ENCODE measurements around the gene ADAMTS13. TPM values are rescaled to one million over a fixed set of nuclear protein-coding genes. Genes with fewer than 3 reads are reported as not detected.

Gene ADAMTS13
- total RNA-seq, 2 donors from 2014 or later: 3.9 to 4.7 TPM

GRCh38 chr9:133400292-133400691 is 21.9 kb upstream of the ADAMTS13 start:
- H3K27ac Mint-ChIP-seq: no peak overlapping the region
- H3K27me3 Mint-ChIP-seq (ENCODE audit: low read depth): no peaks in the 10 kb centered on the region
- H3K36me3 Mint-ChIP-seq (ENCODE audit: insufficient read depth in 2 of 2): peaks cover 0 to under 1% of the 10 kb centered on the region in 2 donors
- ATAC-seq (replicated peaks in 1 of 2) (no peak), DNase-seq (no peak)
- H3K9me3 Mint-ChIP-seq: no peaks in the 10 kb centered on the region
- H3K4me1 Mint-ChIP-seq (ENCODE audit: low read depth): peaks cover 5% of the 10 kb centered on the region
- no peak overlapping the region for H3K4me3 Mint-ChIP-seq

DNA sequence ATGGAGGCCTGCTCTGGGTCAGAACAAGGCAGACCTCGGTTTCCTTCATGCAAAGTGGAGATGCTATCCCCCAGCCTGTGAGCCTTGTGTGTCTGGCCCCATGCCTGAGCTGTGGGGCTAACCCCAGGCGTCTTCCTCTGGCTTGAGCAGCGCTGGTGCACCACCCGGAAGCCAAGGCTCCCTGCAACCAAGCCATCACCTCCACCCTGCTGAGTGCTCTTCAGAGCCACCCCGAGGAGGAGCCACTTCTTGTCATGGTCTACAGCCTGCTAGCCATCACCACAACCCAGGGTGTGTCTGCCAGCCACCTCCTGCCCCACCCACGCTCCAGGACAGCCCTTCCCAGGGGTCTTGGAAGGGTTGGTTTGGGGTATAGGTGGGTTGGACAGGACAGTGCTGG is 20.6 kb upstream of the ADAMTS13 start:
- H3K4me1 Mint-ChIP-seq (ENCODE audit: low read depth): peaks cover 5% of the 10 kb centered on the region
- no peaks in the 10 kb centered on the region for H3K27me3 Mint-ChIP-seq (ENCODE audit: low read depth)
- no peak overlapping the region for H3K27ac Mint-ChIP-seq
- DNase-seq (no peak), ATAC-seq (replicated peaks in 1 of 2) (no peak)
- H3K4me3 Mint-ChIP-seq: no peak overlapping the region
- H3K9me3 Mint-ChIP-seq: no peaks in the 10 kb centered on the region
- H3K36me3 Mint-ChIP-seq (ENCODE audit: insufficient read depth in 2 of 2): peaks cover 0 to 3% of the 10 kb centered on the region in 2 donors

- peaks cover 7% of the 10 kb centered on the region for H3K4me1 Mint-ChIP-seq (ENCODE audit: low read depth)
- no peak overlapping the region for H3K4me3 Mint-ChIP-seq
- H3K9me3 Mint-ChIP-seq: no peaks in the 10 kb centered on the region
- DNase-seq (no peak), ATAC-seq (replicated peaks in 1 of 2) (no peak)
- no peak overlapping the region for H3K27ac Mint-ChIP-seq
- H3K36me3 Mint-ChIP-seq (ENCODE audit: insufficient read depth in 2 of 2): peaks cover 2 to 8% of the 10 kb centered on the region in 2 donors
- no peaks in the 10 kb centered on the region for H3K27me3 Mint-ChIP-seq (ENCODE audit: low read depth)
These were observed 19.5 kb upstream of the ADAMTS13 start for GRCh38 chr9:133402689-133403088.

DNA sequence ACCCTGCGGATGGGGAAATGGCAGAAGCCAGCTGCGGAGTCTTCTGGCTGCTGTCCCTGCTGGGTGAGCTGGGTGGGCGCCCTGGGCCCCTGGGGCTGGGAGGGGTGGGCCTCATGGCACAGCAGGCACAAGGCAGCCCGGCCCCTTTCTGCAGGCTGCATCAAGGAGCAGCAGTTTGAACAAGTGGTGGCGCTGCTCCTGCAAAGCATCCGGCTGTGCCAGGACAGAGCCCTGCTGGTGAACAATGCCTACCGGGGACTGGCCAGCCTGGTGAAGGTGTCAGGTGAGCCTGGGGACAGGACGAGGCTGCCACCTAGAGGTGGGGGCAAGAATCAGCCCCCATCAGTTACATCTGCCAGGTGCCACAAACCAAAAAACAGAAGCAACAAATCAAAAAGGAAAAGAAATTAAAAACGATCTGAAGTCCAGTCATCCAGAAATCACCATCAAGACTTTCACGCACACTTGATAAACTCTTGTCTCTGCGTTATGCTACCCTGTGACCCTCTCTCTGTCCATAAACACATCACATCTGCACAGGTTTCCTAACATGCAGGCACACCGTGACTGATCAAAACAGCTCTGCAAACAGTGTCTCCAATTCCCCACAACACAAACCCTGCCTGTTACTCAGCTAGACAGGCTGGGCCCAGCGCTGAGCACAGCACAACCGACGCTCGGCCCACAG is 18.3 kb upstream of the ADAMTS13 start:
- H3K36me3 Mint-ChIP-seq (ENCODE audit: insufficient read depth in 2 of 2): peaks cover 2 to 9% of the 10 kb centered on the region in 2 donors
- H3K4me1 Mint-ChIP-seq (ENCODE audit: low read depth): peaks cover 7% of the 10 kb centered on the region
- H3K27ac Mint-ChIP-seq: no peak overlapping the region
- no peaks in the 10 kb centered on the region for H3K27me3 Mint-ChIP-seq (ENCODE audit: low read depth)
- H3K4me3 Mint-ChIP-seq: no peak overlapping the region
- H3K9me3 Mint-ChIP-seq: no peaks in the 10 kb centered on the region
- ATAC-seq (replicated peaks in 1 of 2): peak; percentile 21 to 43
- DNase-seq: peak; percentile 61 to 68

DNA sequence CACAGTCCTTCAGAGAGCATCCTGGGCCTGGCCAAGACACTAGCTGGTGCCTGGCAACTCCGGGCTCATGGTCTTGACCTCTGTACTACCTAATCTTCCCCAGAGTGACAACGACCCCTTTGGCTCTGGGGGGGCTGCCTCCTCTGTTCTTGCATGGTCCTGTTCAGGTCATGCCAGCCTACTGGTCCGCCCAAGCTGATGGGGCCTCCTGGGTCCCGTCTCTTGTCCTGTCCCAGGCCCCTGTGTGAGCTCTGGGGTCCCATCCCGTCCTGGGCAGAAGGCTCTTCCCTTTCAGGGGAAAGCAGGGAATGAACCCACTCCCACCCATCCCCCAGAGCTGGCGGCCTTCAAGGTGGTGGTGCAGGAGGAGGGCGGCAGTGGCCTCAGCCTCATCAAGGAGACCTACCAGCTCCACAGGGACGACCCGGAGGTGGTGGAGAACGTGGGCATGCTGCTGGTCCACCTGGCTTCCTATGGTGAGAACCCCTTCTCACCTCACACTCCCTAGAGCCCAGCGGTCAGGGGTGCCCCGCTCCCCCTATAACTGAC is 17.6 kb upstream of the ADAMTS13 start:
- DNase-seq (no peak), ATAC-seq (replicated peaks in 1 of 2) (no peak)
- Mint-ChIP-seq H3K36me3 (ENCODE audit: insufficient read depth in 2 of 2) (peaks cover 2 to 9% of the 10 kb centered on the region in 2 donors), H3K4me1 (ENCODE audit: low read depth) (peaks cover 7% of the 10 kb centered on the region), H3K9me3 (no peaks in the 10 kb centered on the region), H3K4me3 (no peak overlapping the region), H3K27ac (no peak overlapping the region), H3K27me3 (ENCODE audit: low read depth) (no peaks in the 10 kb centered on the region)

DNA sequence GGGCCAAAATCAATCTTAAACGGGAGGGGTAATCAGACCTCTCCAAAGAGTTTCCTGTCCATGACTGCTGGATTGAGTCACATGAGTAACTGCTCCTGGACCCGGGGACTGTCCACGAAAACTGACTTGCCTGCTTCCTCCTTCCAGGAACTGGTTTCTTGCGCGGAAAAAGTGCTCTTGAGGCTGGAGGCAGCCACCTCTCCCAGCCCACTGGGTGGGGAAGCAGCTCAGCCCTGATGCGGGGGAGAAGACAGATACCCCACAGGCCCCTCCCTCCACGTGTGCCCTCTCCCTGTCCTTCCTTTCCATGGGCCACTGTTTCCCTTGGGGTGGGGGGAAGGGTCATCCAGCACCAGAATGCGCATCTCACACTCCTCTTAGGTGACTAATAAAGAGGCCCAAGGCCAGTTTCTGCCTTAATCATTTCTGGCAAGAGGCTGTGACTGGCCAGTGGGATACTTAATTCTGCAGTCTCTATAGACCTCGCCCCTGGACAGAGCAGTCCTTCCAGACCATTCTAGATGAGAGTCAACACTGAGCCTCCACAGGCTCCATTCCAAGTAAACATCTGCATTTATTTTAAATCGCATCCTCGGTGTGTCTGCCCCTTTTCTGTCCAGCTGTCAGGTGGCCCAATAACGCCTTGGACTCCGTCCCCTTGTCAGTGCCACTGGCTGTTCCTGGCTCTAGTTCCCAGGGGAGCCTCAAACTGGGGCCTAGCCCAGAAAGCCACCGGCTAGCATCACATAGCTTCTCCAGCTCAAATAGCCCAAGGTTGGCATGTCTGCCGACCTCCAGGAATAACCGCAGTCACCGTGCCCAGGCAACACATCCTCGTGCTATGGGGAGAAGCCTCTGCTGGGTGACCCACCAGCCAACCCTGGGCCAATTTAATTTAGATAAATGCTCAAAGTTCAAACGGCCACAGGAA is 16.4 kb upstream of the ADAMTS13 start:
- no peaks in the 10 kb centered on the region for H3K9me3 Mint-ChIP-seq
- DNase-seq: no peak
- no peak for ATAC-seq (replicated peaks in 1 of 2)
- H3K4me1 Mint-ChIP-seq (ENCODE audit: low read depth): peaks cover 7% of the 10 kb centered on the region
- no peak overlapping the region for H3K4me3 Mint-ChIP-seq
- peaks cover 2 to 11% of the 10 kb centered on the region in 2 donors for H3K36me3 Mint-ChIP-seq (ENCODE audit: insufficient read depth in 2 of 2)
- H3K27me3 Mint-ChIP-seq (ENCODE audit: low read depth): no peaks in the 10 kb centered on the region
- H3K27ac Mint-ChIP-seq: no peak overlapping the region

DNA sequence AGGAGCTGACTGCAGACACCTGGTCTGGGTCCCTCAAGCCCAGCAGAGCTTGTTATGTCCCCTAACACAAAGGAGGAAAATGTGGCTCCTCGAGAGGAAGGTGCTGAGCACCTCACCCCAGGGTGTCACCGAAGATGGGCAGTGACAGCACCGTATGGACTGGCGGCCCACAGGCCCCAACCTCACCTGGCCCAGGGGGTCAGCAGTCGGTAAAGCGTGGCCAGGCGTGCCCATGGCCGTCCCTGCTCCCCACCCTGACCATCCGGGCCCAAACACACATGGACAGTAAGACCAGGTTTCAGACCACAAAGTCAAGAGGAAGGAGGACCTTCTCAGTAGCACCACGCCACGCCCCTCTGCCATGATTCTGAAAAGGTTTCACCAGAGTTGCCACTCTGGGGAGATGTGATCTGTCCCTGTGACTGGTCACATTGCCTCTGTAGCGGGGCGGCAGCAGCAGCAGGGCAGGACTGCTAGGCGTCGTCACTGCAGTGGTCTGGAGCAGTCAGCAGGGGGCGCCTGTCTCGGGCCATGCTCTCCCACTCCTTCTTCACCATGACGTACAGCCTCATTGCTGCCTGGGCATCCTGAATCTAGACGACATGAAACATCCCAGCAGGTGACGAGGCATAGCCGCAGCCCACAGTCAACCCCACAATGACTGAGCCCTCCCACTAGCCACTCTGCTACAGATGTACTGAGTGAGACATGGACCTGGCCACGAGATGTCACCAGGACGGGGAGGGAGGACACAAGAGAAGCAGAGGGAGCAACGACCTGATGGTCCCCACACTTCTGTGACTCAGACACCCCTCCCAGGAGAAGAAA is 15.5 kb upstream of the ADAMTS13 start:
- Mint-ChIP-seq H3K27ac (peak overlapping the region; percentile 66), H3K27me3 (ENCODE audit: low read depth) (no peaks in the 10 kb centered on the region), H3K4me1 (ENCODE audit: low read depth) (peaks cover 7% of the 10 kb centered on the region), H3K36me3 (ENCODE audit: insufficient read depth in 2 of 2) (peaks cover 2 to 11% of the 10 kb centered on the region in 2 donors), H3K4me3 (no peak overlapping the region), H3K9me3 (no peaks in the 10 kb centered on the region)
- ATAC-seq (replicated peaks in 1 of 2) (peak; percentile 95 to 98), DNase-seq (peak; percentile 85 to 89)

DNA sequence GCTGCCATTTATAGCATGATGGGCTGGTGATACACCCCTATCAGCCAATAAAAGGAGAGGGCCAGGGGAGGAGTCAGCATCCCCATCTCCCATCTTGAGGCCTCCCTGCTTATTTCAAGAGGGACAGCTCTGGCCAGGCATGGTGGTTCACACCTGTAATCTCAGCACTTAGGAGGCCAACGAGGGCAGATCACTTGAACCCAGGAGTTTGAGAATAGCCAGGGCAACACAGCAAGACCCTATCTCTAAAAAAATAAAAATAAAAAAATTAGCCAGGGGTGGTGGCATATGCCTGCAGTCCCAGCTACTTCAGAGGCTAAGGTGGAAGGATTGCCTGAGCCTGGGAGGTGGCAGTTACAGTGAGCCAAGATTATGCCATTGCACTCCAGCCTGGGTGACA is 14.1 kb upstream of the ADAMTS13 start:
- H3K27ac Mint-ChIP-seq: no peak overlapping the region
- no peak for DNase-seq
- H3K9me3 Mint-ChIP-seq: no peaks in the 10 kb centered on the region
- H3K4me3 Mint-ChIP-seq: no peak overlapping the region
- peaks cover 2 to 14% of the 10 kb centered on the region in 2 donors for H3K36me3 Mint-ChIP-seq (ENCODE audit: insufficient read depth in 2 of 2)
- no peaks in the 10 kb centered on the region for H3K27me3 Mint-ChIP-seq (ENCODE audit: low read depth)
- no peak for ATAC-seq (replicated peaks in 1 of 2)
- peaks cover 8% of the 10 kb centered on the region for H3K4me1 Mint-ChIP-seq (ENCODE audit: low read depth)

- ATAC-seq (replicated peaks in 1 of 2): no peak
- H3K27ac Mint-ChIP-seq: peak overlapping the region; percentile 82
These were observed 7.0 kb upstream of the ADAMTS13 start for GRCh38 chr9:133415170-133415569.

GRCh38 chr9:133417541-133418461 is 4.4 kb upstream of the ADAMTS13 start, which contains the start of gene REXO4:
Gene REXO4, minus strand, starts transcription at chr9:133418010. Its CDS starts 166 bp downstream, at chr9:133417844.
- peaks cover 81% of the 10 kb centered on the region for H3K4me1 Mint-ChIP-seq (ENCODE audit: low read depth)
- peak within 1 kb of the TSS; percentile 87 to 94 for H3K4me3 Mint-ChIP-seq
- ATAC-seq (replicated peaks in 1 of 2) (peak; percentile 86 to 89), DNase-seq (peak; percentile 89)
- peaks cover 0 to 4% of the 10 kb centered on the region in 2 donors for H3K36me3 Mint-ChIP-seq (ENCODE audit: insufficient read depth in 2 of 2)
- H3K9me3 Mint-ChIP-seq: no peaks in the 10 kb centered on the region
- H3K27ac Mint-ChIP-seq: peak within 1 kb of the TSS; percentile 95
- no peaks in the 10 kb centered on the region for H3K27me3 Mint-ChIP-seq (ENCODE audit: low read depth)

More at GRCh38 chr9:133415170-133415569, 7.0 kb upstream of the ADAMTS13 start:
- Mint-ChIP-seq H3K4me3 (peak overlapping the region; percentile 47 to 94), H3K36me3 (ENCODE audit: insufficient read depth in 2 of 2) (peaks cover 4% of the 10 kb centered on the region in 2 donors), H3K9me3 (no peaks in the 10 kb centered on the region), H3K4me1 (ENCODE audit: low read depth) (peaks cover 56% of the 10 kb centered on the region), H3K27me3 (ENCODE audit: low read depth) (no peaks in the 10 kb centered on the region)
- no peak for DNase-seq

DNA sequence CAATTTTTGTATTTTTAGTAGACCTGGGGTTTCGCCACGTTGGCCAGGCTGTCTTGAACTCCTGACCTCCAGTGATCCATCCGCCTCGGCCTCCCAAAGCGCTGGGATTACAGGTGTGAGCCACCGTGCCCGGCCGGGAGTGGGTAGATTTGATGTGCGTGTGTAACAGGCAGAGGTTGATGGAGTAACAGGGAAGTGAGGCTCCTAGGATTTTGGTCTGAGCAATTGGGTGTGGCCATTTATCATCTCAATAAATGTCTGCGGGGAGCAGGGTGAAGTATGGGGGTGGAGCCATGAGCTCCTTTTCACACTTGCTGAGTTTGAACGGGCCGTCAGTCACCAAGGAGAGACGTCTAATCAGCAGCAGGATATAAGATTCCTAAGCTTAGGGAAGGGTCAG is 3.2 kb upstream of the ADAMTS13 start:
- peaks cover 0 to 3% of the 10 kb centered on the region in 2 donors for H3K36me3 Mint-ChIP-seq (ENCODE audit: insufficient read depth in 2 of 2)
- DNase-seq (no peak), ATAC-seq (replicated peaks in 1 of 2) (no peak)
- H3K4me3 Mint-ChIP-seq: peak overlapping the region; percentile 87 to 94
- H3K4me1 Mint-ChIP-seq (ENCODE audit: low read depth): peaks cover 72% of the 10 kb centered on the region
- H3K9me3 Mint-ChIP-seq: no peaks in the 10 kb centered on the region
- H3K27ac Mint-ChIP-seq: peak overlapping the region; percentile 64
- H3K27me3 Mint-ChIP-seq (ENCODE audit: low read depth): no peaks in the 10 kb centered on the region
